Measurements from ENCODE around the gene INS. TPM values are rescaled to one million over a fixed set of nuclear protein-coding genes. Genes with fewer than 3 reads are reported as not detected.

The INS gene
- total and polyA plus RNA-seq, 2 donors (not counting 1 experiment from before 2014, with no cell fraction given): not detected

GRCh38 chr11:2153581-2154194, 7.3 kb downstream of the INS start:
- intact Hi-C loops (cut with micrococcal nuclease): loop anchor here (5.0 kb wide), 1 partner anchor 271 kb away; no protein-coding TSS in a partner anchor
- Histone ChIP-seq H3K4me3 (ENCODE audit: control extremely low read depth in 1 of 5, extremely low read depth in 1 of 5, insufficient read depth in 1 of 5, low read depth in 2 of 5, low read length in 4 of 5) (no peak overlapping the region), H2AFZ (ENCODE audit: insufficient read depth, low read depth, low read length, poor library complexity, severe bottlenecking) (no peak overlapping the region), H3K9me3 (ENCODE audit: control extremely low read depth in 1 of 3, control insufficient read depth in 2 of 3, insufficient read depth in 1 of 3, low read length in 2 of 3) (no peaks in the 10 kb centered on the region), H3K27ac (ENCODE audit: low read length in 2 of 2) (no peak overlapping the region), H3K27me3 (replicated peaks in 1 of 4; ENCODE audit: control extremely low read depth in 1 of 4, control insufficient read depth in 3 of 4, insufficient read depth in 4 of 4, low read length in 3 of 4) (peaks cover 0 to 27% (median 10%) of the 10 kb centered on the region in 4 experiments), H3K36me3 (replicated peaks in 1 of 2; ENCODE audit: control extremely low read depth in 1 of 2, control insufficient read depth in 1 of 2, extremely low read depth in 1 of 2, insufficient read depth in 2 of 2, low read length in 1 of 2) (no peaks in the 10 kb centered on the region), H3K4me1 (ENCODE audit: control insufficient read depth in 2 of 2, insufficient read depth in 2 of 2, low read length in 2 of 2) (peaks cover 5 to 9% of the 10 kb centered on the region in 2 donors), H3K79me2 (ENCODE audit: control insufficient read depth, insufficient read depth, low read length) (no peaks in the 10 kb centered on the region), H3K4me2 (replicated peaks; ENCODE audit: low read depth, low read length, poor library complexity, severe bottlenecking) (no peak overlapping the region), H4K20me1 (ENCODE audit: control insufficient read depth, insufficient read depth, low read length, poor library complexity, severe bottlenecking) (no peaks in the 10 kb centered on the region), H3K9ac (ENCODE audit: low read length) (no peak overlapping the region)
- no peak overlapping the region for H3K4me3 Mint-ChIP-seq
- ChIA-PET CTCF (interaction anchor here (0.6 to 7.7 kb wide), 14 partner anchors 9 to 500 kb away, joined by 3 to 217 read pairs (median 10); partner anchors contain the start of gene SYT8), POLR2A (no interaction called here)
- H3K4me1 Mint-ChIP-seq: peaks cover 10% of the 10 kb centered on the region
- H3K27me3 Mint-ChIP-seq: peaks cover 21% of the 10 kb centered on the region
- H3K9me3 Mint-ChIP-seq (ENCODE audit: insufficient read depth): no peaks in the 10 kb centered on the region
- H3K27ac Mint-ChIP-seq: no peak overlapping the region
- no peak for DNase-seq
- TF ChIP-seq EZH2 (IDR thresholded peaks at IDR 0.05; ENCODE audit: borderline replicate concordance, insufficient read depth, low read depth, low read length, poor library complexity, severe bottlenecking) (no peak), CTCF (IDR thresholded peaks at IDR 0.05) (no peak)
- ATAC-seq (ENCODE audit: low read depth): no peak
- 73% methylated on average over 14 of the region's 14 CpGs for WGBS (ENCODE audit: insufficient coverage)
